Testis (tissue), 3 donors: ENCODE measurements around the gene STAT6. TPM values are rescaled to one million over a fixed set of nuclear protein-coding genes. Genes with fewer than 3 reads are reported as not detected.
"Not testable (repeated sequence)": the region's sequence is repeated elsewhere in the genome, so short reads cannot be mapped to it uniquely, and the experiment has no call there.

Source experiments
- DNase-seq: peaks from one replicate; pipeline ENCODE4 v3.0.0-alpha.2; 2019
- H3K27ac ChIP-seq, 2 donors: fragments of 200-600 bp; sonication (generic); one replicate each; pipeline ENCODE4 v1.5.1; 2019
- H3K27me3 ChIP-seq: fragments of 200-600 bp; sonication (generic); one replicate; pipeline ENCODE4 v1.5.1; 2019
- H3K36me3 ChIP-seq: fragments of 200-600 bp; sonication (generic); one replicate; pipeline ENCODE4 v1.5.1; 2017; ENCODE audit warnings: low read depth; ENCODE audit errors: missing control alignments
- H3K4me1 ChIP-seq: fragments of 200-600 bp; sonication (generic); one replicate; pipeline ENCODE4 v1.5.1; 2019
- H3K4me3 ChIP-seq, 2 donors: fragments of 200-600 bp; sonication (generic); one replicate each; pipeline ENCODE4 v1.5.1; 2017 to 2019
- H3K9me3 ChIP-seq: fragments of 200-600 bp; sonication (generic); one replicate; pipeline ENCODE4 v1.5.1; 2017
- CTCF ChIP-seq, 3 experiments: fragments of 450-650 bp in 2 of 3; fragments of 200-600 bp in 1 of 3; sonication (generic) in 1 of 3; IDR thresholded peaks; one replicate each; pipeline ENCODE4 v1.5.1; 2016 to 2019; ENCODE audit warnings: antibody characterized with exemption in 3 of 3, mild to moderate bottlenecking in 2 of 3, moderate library complexity in 1 of 3
- POLR2A ChIP-seq: fragments of 450-650 bp; IDR thresholded peaks from one replicate; pipeline ENCODE4 v1.6.1; 2017; ENCODE audit warnings: antibody characterized with exemption, mild to moderate bottlenecking, moderate library complexity
- WGBS, 2 donors: methylation state at CpG; one replicate each; pipeline ENCODE4 v1.1.5; 2018; 5-methylcytosine and 5-hydroxymethylcytosine counted together
- intact Hi-C: fragments of 100-400 bp; cut with DNase I; formaldehyde crosslinking; loops from one replicate; pipeline ENCODE4 v1.15.1; 2023; ENCODE audit warnings: low total_unique reads
- polyA plus RNA-seq: library from polyadenylated mRNA; stranded (reverse); fragments of 350-450 nt; fragmentation: Illumina TruSeq; extraction: RNeasy Lipid Tissue Mini Kit (QIAGEN cat#74804); gene quantifications from one replicate; pipeline ENCODE4 v1.2.3, GENCODE V29; 2014; ENCODE audit warnings: low read depth, low replicate concordance; ENCODE audit not compliant: insufficient read depth
- total RNA-seq, 2 donors: library from RNA; depleted of rRNA; stranded (reverse); fragments of >200 nt; gene quantifications; one replicate each; pipeline ENCODE4 v1.2.3, GENCODE V29; 2016

STAT6 gene
- total and polyA plus RNA-seq, 3 donors from 2014 or later = 53.2 to 81.5 (median 66.2) TPM

GRCh38 chr12:57055824-57056223, 55.3 kb downstream of the STAT6 start:
- H3K4me1 ChIP-seq = no peaks in the 10 kb centered on the region
- H3K4me3 ChIP-seq = no peak overlapping the region
- TF ChIP-seq POLR2A (no peak), CTCF (IDR thresholded peaks at IDR 0.05) (no peak)
- WGBS, 2 donors = 76 to 77% methylated on average over 3 of the region's 3 CpGs
- H3K27ac ChIP-seq = peak overlapping the region in 1 of 2 donors; percentile 78
- DNase-seq = no peak
- intact Hi-C loops = no loop called here
- H3K36me3 ChIP-seq = no peaks in the 10 kb centered on the region
- no peaks in the 10 kb centered on the region for H3K27me3 ChIP-seq
- H3K9me3 ChIP-seq = no peaks in the 10 kb centered on the region

GRCh38 chr12:57053901-57054300, 57.3 kb downstream of the STAT6 start:
- H3K27ac ChIP-seq, intact Hi-C loops: not testable (repeated sequence)

GRCh38 chr12:57053146-57053545, 58.0 kb downstream of the STAT6 start:
- 95 to 100% methylated on average over 4 of the region's 4 CpGs for WGBS, 2 donors

More at GRCh38 chr12:57053901-57054300, 57.3 kb downstream of the STAT6 start:
- WGBS, 2 donors = 97 to 98% methylated on average over 4 of the region's 4 CpGs
- H3K9me3 ChIP-seq, H3K27me3 ChIP-seq, H3K4me3 ChIP-seq, DNase-seq, H3K4me1 ChIP-seq, H3K36me3 ChIP-seq: not testable (repeated sequence)

GRCh38 chr12:57051011-57051410, 60.2 kb downstream of the STAT6 start:
- intact Hi-C loops = no loop called here
- 97 to 100% methylated on average over 1 of the region's 1 CpG for WGBS, 2 donors
- TF ChIP-seq POLR2A = no peak
- no peak for TF ChIP-seq CTCF (IDR thresholded peaks at IDR 0.05)

More at GRCh38 chr12:57053146-57053545, 58.0 kb downstream of the STAT6 start:
- H3K9me3 ChIP-seq, DNase-seq, H3K4me3 ChIP-seq, intact Hi-C loops, H3K36me3 ChIP-seq, H3K4me1 ChIP-seq, H3K27ac ChIP-seq, H3K27me3 ChIP-seq: not testable (repeated sequence)

GRCh38 chr12:57049890-57050289, 61.3 kb downstream of the STAT6 start, which contains the start of gene MYO1A:
Gene MYO1A (minus strand): TSS chr12:57050129. CDS start chr12:57048323, 1,806 bp downstream.
- H3K4me3 ChIP-seq = no peak within 1 kb of the TSS
- no peaks in the 10 kb centered on the region for H3K4me1 ChIP-seq
- TF ChIP-seq POLR2A (no peak), CTCF (IDR thresholded peaks at IDR 0.05) (no peak)
- no peaks in the 10 kb centered on the region for H3K36me3 ChIP-seq
- H3K27me3 ChIP-seq = no peaks in the 10 kb centered on the region
- DNase-seq = no peak
- no peaks in the 10 kb centered on the region for H3K9me3 ChIP-seq
- no peak within 1 kb of the TSS for H3K27ac ChIP-seq
- WGBS, 2 donors = 42 to 71% methylated on average over 1 to 2 of the region's 2 CpGs
- intact Hi-C loops = no loop called here

More at GRCh38 chr12:57051011-57051410, 60.2 kb downstream of the STAT6 start:
- Histone ChIP-seq H3K36me3 (no peaks in the 10 kb centered on the region), H3K27me3 (no peaks in the 10 kb centered on the region), H3K9me3 (no peaks in the 10 kb centered on the region), H3K27ac (no peak overlapping the region), H3K4me1 (no peaks in the 10 kb centered on the region), H3K4me3 (no peak overlapping the region)
- no peak for DNase-seq

GRCh38 chr12:57049119-57049446, 62.1 kb downstream of the STAT6 start:
- intact Hi-C loops = no loop called here
- Histone ChIP-seq H3K36me3 (no peaks in the 10 kb centered on the region), H3K27me3 (no peaks in the 10 kb centered on the region), H3K4me1 (no peaks in the 10 kb centered on the region), H3K27ac (no peak overlapping the region), H3K9me3 (no peaks in the 10 kb centered on the region), H3K4me3 (no peak overlapping the region)
- TF ChIP-seq POLR2A (no peak), CTCF (IDR thresholded peaks at IDR 0.05) (no peak)
- 78 to 84% methylated on average over 4 of the region's 4 CpGs for WGBS, 2 donors
- DNase-seq = no peak
